Endothelial cell (in vitro differentiated cells): ENCODE measurements around the gene FBN2. TPM values are rescaled to one million over a fixed set of nuclear protein-coding genes. Genes with fewer than 3 reads are reported as not detected.

ENCODE experiments used
- DNase-seq: peaks from one replicate; pipeline ENCODE4 v3.0.0; 2021; ENCODE audit warnings: low spot score
- H3K27ac Mint-ChIP-seq: one replicate; pipeline ENCODE4 v1.8.0; 2021; ENCODE audit warnings: mixed read lengths, inconsistent platforms; ENCODE audit not compliant: unreplicated experiment
- H3K27me3 Mint-ChIP-seq: one replicate; pipeline ENCODE4 v1.8.0; 2021; ENCODE audit warnings: mild to moderate bottlenecking, moderate library complexity, mixed read lengths, inconsistent platforms; ENCODE audit not compliant: unreplicated experiment
- H3K36me3 Mint-ChIP-seq: one replicate; pipeline ENCODE4 v1.8.0; 2021; ENCODE audit warnings: mild to moderate bottlenecking, low read depth, mixed read lengths, inconsistent platforms; ENCODE audit not compliant: unreplicated experiment
- H3K4me1 Mint-ChIP-seq: one replicate; pipeline ENCODE4 v1.8.0; 2021; ENCODE audit warnings: mild to moderate bottlenecking, mixed read lengths, inconsistent platforms; ENCODE audit not compliant: unreplicated experiment
- H3K4me3 Mint-ChIP-seq: one replicate; pipeline ENCODE4 v1.8.0; 2021; ENCODE audit warnings: mild to moderate bottlenecking, mixed read lengths, inconsistent platforms; ENCODE audit not compliant: unreplicated experiment
- H3K9me3 Mint-ChIP-seq: one replicate; pipeline ENCODE4 v1.8.0; 2021; ENCODE audit warnings: mixed read lengths, inconsistent platforms; ENCODE audit not compliant: unreplicated experiment
- CTCF ChIP-seq: fragments of 200-600 bp; sonication (generic); IDR thresholded peaks from one replicate; pipeline ENCODE4 v1.5.0; 2021; ENCODE audit warnings: antibody characterized with exemption; ENCODE audit not compliant: unreplicated experiment
- total RNA-seq: library from RNA; stranded (reverse); fragmentation: NEBNext Ultra II Directional; extraction: Animal tissue kit (Norgen Biotek cat#: 25700); gene quantifications from one replicate; pipeline ENCODE4 v1.2.1, GENCODE V29; 2021; ENCODE audit not compliant: unreplicated experiment

FBN2 gene
- total RNA-seq, 1 donor from 2014 or later = 106 TPM

DNA sequence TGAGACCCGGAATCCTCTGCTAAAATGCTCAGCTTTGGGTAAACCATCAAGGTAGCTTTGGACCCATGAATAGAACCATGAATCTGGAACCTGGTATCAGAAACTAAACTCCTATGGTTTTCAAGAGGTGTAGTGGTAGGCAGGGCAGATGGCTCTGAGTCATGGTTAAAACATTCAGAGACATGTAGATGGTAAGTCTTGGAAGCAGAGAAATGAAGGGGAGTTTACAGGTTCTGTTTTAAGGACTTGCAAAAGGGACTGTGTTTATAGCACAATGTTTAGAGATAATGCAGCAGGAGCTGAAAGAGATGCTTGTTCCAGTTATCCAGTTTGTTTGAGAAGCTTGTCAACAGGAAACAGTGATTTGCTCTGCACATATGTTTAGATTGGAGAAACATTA is 36.0 kb upstream of the FBN2 start:
- no peaks in the 10 kb centered on the region for H3K9me3 Mint-ChIP-seq
- no peak for DNase-seq
- H3K27ac Mint-ChIP-seq = no peak overlapping the region
- TF ChIP-seq CTCF = no peak
- no peaks in the 10 kb centered on the region for H3K27me3 Mint-ChIP-seq
- H3K36me3 Mint-ChIP-seq = no peaks in the 10 kb centered on the region
- H3K4me3 Mint-ChIP-seq = no peak overlapping the region
- no peaks in the 10 kb centered on the region for H3K4me1 Mint-ChIP-seq

GRCh38 chr5:128572930-128573319 is 34.9 kb upstream of the FBN2 start:
- no peaks in the 10 kb centered on the region for H3K4me1 Mint-ChIP-seq
- TF ChIP-seq CTCF = no peak
- H3K4me3 Mint-ChIP-seq = no peak overlapping the region
- H3K9me3 Mint-ChIP-seq = no peaks in the 10 kb centered on the region
- no peaks in the 10 kb centered on the region for H3K27me3 Mint-ChIP-seq
- no peaks in the 10 kb centered on the region for H3K36me3 Mint-ChIP-seq
- no peak for DNase-seq
- no peak overlapping the region for H3K27ac Mint-ChIP-seq

DNA sequence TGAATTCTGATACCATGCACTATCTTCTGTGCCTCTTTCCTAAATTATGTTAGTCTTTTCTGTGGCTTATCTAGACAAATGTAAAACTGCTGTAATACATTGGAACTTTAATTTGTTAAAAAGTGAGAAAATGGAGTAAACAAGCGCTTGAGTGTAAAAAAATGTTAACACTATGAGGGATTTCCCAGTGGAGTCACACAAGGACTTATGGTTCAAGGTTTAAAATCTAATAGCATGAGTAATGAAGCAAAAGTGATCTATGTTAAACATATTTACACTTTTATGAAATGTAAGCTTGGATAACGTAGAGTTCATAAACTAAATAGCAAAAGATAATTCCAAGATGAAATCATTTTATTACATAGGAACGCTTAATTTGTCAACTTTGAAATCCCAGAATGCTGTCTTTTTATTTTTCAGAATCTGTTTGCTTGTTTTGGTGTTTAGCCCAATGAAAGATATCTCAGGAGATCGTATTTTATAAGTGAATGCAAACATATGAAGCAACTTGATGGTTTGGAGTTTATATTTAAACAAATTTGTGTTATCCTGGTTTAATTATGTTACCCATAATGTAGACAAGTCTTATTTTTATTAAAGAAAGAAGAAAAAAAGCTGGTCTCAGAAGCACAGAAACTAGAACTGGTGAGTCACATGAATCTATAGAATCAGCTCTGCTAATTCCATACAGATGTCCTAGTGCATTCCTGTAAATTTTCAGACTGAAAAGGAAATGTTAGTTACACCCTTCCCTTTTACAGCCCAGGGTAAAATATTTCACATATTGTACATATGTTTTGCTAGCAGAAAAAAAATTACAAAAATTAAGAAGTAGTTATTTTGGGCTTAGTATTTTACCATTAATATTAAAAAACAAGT is 34.2 kb upstream of the FBN2 start:
- Mint-ChIP-seq H3K27ac (no peak overlapping the region), H3K9me3 (no peaks in the 10 kb centered on the region), H3K36me3 (no peaks in the 10 kb centered on the region), H3K4me3 (no peak overlapping the region), H3K4me1 (no peaks in the 10 kb centered on the region), H3K27me3 (no peaks in the 10 kb centered on the region)
- TF ChIP-seq CTCF = no peak
- no peak for DNase-seq

- no peak for TF ChIP-seq CTCF
- no peak for DNase-seq
- Mint-ChIP-seq H3K4me1 (no peaks in the 10 kb centered on the region), H3K27ac (no peak overlapping the region), H3K9me3 (no peaks in the 10 kb centered on the region), H3K36me3 (no peaks in the 10 kb centered on the region), H3K4me3 (no peak overlapping the region), H3K27me3 (no peaks in the 10 kb centered on the region)
These were observed 28.1 kb upstream of the FBN2 start for GRCh38 chr5:128566178-128566577.
